ENCODE data around the gene ACKR3. TPM values are rescaled to one million over a fixed set of nuclear protein-coding genes. Genes with fewer than 3 reads are reported as not detected.

ACKR3 gene
- total RNA-seq, 1 experiment from 2014 or later: not detected

DNA sequence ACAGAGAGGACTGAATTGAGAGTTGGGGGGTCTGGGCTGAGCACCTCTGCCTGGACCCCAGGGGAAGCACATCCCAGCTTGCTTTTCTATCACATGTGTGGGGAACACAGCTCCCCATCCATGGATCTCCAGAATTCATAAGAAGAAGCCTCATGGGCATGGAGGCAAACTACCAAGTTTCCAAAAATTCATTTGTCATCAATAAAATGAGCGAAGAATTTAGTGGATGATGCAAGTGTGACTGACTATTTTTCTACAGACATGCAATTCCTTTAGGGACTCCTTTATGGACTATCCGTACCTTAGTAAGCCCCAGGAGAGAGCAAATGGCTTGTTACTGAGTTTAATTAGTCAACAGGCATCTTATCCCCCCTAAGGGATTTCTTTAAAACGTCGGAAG, 33.1 kb downstream of the ACKR3 start:
- BruUV-seq (replicated peaks): no TSS peak
- Histone ChIP-seq H3K27me3 (ENCODE audit: control insufficient read depth, insufficient read depth, low read length) (peaks cover 13% of the 10 kb centered on the region), H3K9me3 (ENCODE audit: control insufficient read depth, insufficient read depth, low read depth, low read length) (no peaks in the 10 kb centered on the region), H3K4me1 (ENCODE audit: control insufficient read depth, insufficient read depth, low read length) (no peaks in the 10 kb centered on the region), H3K27ac (ENCODE audit: low read length) (no peak overlapping the region), H3K36me3 (ENCODE audit: control insufficient read depth, insufficient read depth, low read length) (no peaks in the 10 kb centered on the region), H3K4me3 (ENCODE audit: low read depth in 2 of 2, low read length in 2 of 2) (no peak overlapping the region)
- TF ChIP-seq, protein P1, sequence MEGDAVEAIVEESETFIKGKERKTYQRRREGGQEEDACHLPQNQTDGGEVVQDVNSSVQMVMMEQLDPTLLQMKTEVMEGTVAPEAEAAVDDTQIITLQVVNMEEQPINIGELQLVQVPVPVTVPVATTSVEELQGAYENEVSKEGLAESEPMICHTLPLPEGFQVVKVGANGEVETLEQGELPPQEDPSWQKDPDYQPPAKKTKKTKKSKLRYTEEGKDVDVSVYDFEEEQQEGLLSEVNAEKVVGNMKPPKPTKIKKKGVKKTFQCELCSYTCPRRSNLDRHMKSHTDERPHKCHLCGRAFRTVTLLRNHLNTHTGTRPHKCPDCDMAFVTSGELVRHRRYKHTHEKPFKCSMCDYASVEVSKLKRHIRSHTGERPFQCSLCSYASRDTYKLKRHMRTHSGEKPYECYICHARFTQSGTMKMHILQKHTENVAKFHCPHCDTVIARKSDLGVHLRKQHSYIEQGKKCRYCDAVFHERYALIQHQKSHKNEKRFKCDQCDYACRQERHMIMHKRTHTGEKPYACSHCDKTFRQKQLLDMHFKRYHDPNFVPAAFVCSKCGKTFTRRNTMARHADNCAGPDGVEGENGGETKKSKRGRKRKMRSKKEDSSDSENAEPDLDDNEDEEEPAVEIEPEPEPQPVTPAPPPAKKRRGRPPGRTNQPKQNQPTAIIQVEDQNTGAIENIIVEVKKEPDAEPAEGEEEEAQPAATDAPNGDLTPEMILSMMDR (IDR thresholded peaks at IDR 0.05): no peak
- TF ChIP-seq, protein P2, sequence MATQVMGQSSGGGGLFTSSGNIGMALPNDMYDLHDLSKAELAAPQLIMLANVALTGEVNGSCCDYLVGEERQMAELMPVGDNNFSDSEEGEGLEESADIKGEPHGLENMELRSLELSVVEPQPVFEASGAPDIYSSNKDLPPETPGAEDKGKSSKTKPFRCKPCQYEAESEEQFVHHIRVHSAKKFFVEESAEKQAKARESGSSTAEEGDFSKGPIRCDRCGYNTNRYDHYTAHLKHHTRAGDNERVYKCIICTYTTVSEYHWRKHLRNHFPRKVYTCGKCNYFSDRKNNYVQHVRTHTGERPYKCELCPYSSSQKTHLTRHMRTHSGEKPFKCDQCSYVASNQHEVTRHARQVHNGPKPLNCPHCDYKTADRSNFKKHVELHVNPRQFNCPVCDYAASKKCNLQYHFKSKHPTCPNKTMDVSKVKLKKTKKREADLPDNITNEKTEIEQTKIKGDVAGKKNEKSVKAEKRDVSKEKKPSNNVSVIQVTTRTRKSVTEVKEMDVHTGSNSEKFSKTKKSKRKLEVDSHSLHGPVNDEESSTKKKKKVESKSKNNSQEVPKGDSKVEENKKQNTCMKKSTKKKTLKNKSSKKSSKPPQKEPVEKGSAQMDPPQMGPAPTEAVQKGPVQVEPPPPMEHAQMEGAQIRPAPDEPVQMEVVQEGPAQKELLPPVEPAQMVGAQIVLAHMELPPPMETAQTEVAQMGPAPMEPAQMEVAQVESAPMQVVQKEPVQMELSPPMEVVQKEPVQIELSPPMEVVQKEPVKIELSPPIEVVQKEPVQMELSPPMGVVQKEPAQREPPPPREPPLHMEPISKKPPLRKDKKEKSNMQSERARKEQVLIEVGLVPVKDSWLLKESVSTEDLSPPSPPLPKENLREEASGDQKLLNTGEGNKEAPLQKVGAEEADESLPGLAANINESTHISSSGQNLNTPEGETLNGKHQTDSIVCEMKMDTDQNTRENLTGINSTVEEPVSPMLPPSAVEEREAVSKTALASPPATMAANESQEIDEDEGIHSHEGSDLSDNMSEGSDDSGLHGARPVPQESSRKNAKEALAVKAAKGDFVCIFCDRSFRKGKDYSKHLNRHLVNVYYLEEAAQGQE (IDR thresholded peaks at IDR 0.05; ENCODE audit: insufficient read depth in 1 of 2, low read depth in 2 of 2, low read length in 1 of 2): no peak
- TF ChIP-seq TCF7L2 (IDR thresholded peaks at IDR 0.05; ENCODE audit: low read depth, low read length) (no peak), POLR2AphosphoS5 (IDR thresholded peaks at IDR 0.05; ENCODE audit: low read depth, low read length) (no peak), SIN3A (IDR thresholded peaks at IDR 0.05; ENCODE audit: borderline replicate concordance, insufficient read depth, low read depth, low read length) (no peak)
- no peak for ATAC-seq
- ChIA-PET POLR2A (no interaction called here), CTCF (no interaction called here)
- in situ Hi-C loops (cut with HindIII; ENCODE audit: low pct_unique_long_range_greater_than_20kb, low sequenced_read_pairs): no loop called here
- DNase-seq (ENCODE audit: low read depth, low spot score): no peak
- intact Hi-C loops (cut with micrococcal nuclease; ENCODE audit: unreplicated experiment): no loop called here

DNA sequence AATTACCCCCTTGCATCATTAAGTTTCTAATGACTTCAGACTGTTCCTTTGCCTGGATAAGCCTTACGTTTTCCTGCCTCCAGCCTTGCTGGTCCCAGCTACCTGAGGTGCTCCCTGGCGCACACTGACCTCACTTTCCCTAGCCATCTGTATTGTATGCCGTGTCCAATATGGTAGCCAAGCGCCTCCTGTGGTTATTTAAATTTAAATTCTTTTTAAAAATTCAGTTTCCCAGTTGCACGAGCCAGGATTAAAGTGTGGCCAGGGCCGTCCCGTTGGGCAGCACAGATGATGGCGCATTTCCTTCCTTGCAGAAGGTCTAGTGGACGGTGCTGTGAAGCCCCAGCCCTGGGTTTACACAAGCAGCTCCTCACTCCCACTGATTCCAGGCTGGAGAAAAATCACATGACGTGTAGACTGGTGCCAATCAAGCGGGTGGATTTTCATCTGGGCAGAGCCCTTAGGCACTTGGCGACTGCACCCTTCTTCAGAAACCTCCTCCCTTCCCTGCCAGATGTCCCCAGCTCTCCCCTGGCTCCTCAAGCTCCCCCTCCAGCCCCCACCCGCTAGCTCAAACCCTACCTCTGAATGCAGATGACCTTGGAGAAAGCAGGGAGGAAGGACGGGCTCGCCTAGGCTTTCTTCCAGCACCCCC, 33.9 kb downstream of the ACKR3 start:
- POLR2A ChIA-PET: no interaction called here
- in situ Hi-C loops (cut with HindIII; ENCODE audit: low pct_unique_long_range_greater_than_20kb, low sequenced_read_pairs): no loop called here
- no peak overlapping the region for H3K27ac ChIP-seq (ENCODE audit: low read length)
- CTCF ChIA-PET: no interaction called here
- H3K27me3 ChIP-seq (ENCODE audit: control insufficient read depth, insufficient read depth, low read length): peaks cover 13% of the 10 kb centered on the region
- no peak overlapping the region for H3K4me3 ChIP-seq (ENCODE audit: low read depth in 2 of 2, low read length in 2 of 2)
- H3K36me3 ChIP-seq (ENCODE audit: control insufficient read depth, insufficient read depth, low read length): no peaks in the 10 kb centered on the region
- BruUV-seq (replicated peaks): no TSS peak
- intact Hi-C loops (cut with micrococcal nuclease; ENCODE audit: unreplicated experiment): no loop called here
- no peak for DNase-seq (ENCODE audit: low read depth, low spot score)
- no peaks in the 10 kb centered on the region for H3K9me3 ChIP-seq (ENCODE audit: control insufficient read depth, insufficient read depth, low read depth, low read length)
- no peaks in the 10 kb centered on the region for H3K4me1 ChIP-seq (ENCODE audit: control insufficient read depth, insufficient read depth, low read length)
- ATAC-seq: no peak
- TF ChIP-seq POLR2AphosphoS5 (IDR thresholded peaks at IDR 0.05; ENCODE audit: low read depth, low read length) (no peak), TCF7L2 (IDR thresholded peaks at IDR 0.05; ENCODE audit: low read depth, low read length) (no peak), SIN3A (IDR thresholded peaks at IDR 0.05; ENCODE audit: borderline replicate concordance, insufficient read depth, low read depth, low read length) (no peak)
- TF ChIP-seq, protein P1 (IDR thresholded peaks at IDR 0.05): no peak
- TF ChIP-seq, protein P2 (IDR thresholded peaks at IDR 0.05; ENCODE audit: insufficient read depth in 1 of 2, low read depth in 2 of 2, low read length in 1 of 2): no peak
